IgD-negative memory B cell (primary cell): Measurements from ENCODE around the gene C17orf50. TPM values are rescaled to one million over a fixed set of nuclear protein-coding genes. Genes with fewer than 3 reads are reported as not detected.

Experiments used
- H3K27ac Mint-ChIP-seq, 3 donors: one replicate each; pipeline ENCODE4 v1.8.0; 2020 to 2022; ENCODE audit warnings: mild to moderate bottlenecking in 3 of 3, mixed read lengths in 3 of 3, moderate library complexity in 1 of 3
- H3K27me3 Mint-ChIP-seq: one replicate; pipeline ENCODE4 v1.8.0; 2021; ENCODE audit warnings: mixed read lengths
- H3K36me3 Mint-ChIP-seq: one replicate; pipeline ENCODE4 v1.8.0; 2020; ENCODE audit warnings: mild to moderate bottlenecking, mixed read lengths
- H3K4me1 Mint-ChIP-seq, 3 donors: one replicate each; pipeline ENCODE4 v1.8.0; 2020 to 2022; ENCODE audit warnings: mixed read lengths in 3 of 3, mild to moderate bottlenecking in 1 of 3
- H3K4me3 Mint-ChIP-seq, 4 donors: one replicate each; pipeline ENCODE4 v1.8.0; 2020 to 2022; ENCODE audit warnings: mild to moderate bottlenecking in 4 of 4, mixed read lengths in 4 of 4, moderate library complexity in 3 of 4
- H3K9me3 Mint-ChIP-seq, 3 donors: one replicate each; pipeline ENCODE4 v1.8.0; 2020 to 2021; ENCODE audit warnings: mixed read lengths in 3 of 3, mild to moderate bottlenecking in 1 of 3
- polyA plus RNA-seq: library from polyadenylated mRNA; unstranded; fragments of 300-500 nt; fragmentation: Illumina TruSeq; gene quantifications from one replicate; pipeline ENCODE4 v1.2.3, GENCODE V29; 2021

The C17orf50 gene
- polyA plus RNA-seq, 1 donor from 2014 or later, result not detected

DNA sequence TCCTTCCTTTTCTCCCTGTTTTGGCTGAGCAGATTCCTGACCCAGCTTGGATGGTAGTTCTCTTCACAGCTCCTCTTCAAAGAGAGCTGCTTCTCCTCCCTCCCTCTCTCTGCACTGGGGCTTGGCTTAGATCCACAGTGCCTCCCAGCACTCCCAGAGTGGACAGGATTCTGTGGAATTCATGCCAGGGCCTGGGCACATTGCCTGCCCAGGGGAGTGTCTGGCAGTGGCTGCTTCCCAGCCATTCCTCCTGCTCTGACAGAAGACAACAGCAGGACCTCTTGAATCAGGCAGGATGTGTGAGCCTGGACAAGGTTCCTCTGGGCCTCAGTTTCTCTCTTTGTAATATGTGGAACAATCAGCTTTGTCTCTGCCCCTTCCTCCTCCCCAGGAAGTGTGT is 39.3 kb downstream of the C17orf50 start:
- Mint-ChIP-seq H3K4me1 (peaks cover 17 to 21% (median 20%) of the 10 kb centered on the region in 3 donors), H3K4me3 (no peak overlapping the region), H3K36me3 (peaks cover 1% of the 10 kb centered on the region), H3K27me3 (peaks cover 9% of the 10 kb centered on the region), H3K9me3 (no peaks in the 10 kb centered on the region), H3K27ac (no peak overlapping the region)

DNA sequence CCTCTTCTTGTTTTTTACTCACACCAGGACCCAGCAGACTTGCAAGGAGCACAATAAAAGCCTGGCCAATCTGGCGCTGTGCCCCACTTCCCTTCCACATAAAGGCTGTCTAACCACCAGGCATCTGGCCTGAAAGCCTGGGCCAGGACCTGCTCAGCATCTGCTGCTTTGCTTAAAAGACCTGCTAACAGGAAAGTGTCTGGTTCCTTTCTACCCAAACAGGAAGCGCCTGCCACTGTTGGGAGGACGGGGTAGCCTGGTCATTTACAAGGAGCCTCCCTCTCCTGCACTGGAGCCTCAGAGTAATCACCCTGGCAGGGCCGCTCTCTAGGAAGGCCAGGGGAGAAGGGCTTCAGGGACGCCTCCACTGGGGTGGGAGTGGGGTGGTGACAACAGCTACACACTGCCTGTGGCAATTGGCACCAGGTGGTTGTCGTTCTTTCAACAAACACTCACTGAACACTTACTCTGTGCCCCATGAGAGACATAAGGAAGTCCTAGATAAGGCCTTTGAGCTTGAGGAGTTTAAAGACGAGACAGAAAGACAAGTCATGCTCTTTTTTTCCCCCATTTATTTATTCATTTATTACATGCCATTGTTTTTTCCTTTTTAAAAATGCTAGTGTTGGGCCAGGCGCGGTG is 41.0 kb downstream of the C17orf50 start:
- peak overlapping the region; percentile 71 to 93 (median 73) for H3K27ac Mint-ChIP-seq
- H3K4me1 Mint-ChIP-seq, result peaks cover 13 to 18% (median 15%) of the 10 kb centered on the region in 3 donors
- peak overlapping the region in 3 of 4 donors; percentile 37 to 90 (median 70) for H3K4me3 Mint-ChIP-seq

DNA sequence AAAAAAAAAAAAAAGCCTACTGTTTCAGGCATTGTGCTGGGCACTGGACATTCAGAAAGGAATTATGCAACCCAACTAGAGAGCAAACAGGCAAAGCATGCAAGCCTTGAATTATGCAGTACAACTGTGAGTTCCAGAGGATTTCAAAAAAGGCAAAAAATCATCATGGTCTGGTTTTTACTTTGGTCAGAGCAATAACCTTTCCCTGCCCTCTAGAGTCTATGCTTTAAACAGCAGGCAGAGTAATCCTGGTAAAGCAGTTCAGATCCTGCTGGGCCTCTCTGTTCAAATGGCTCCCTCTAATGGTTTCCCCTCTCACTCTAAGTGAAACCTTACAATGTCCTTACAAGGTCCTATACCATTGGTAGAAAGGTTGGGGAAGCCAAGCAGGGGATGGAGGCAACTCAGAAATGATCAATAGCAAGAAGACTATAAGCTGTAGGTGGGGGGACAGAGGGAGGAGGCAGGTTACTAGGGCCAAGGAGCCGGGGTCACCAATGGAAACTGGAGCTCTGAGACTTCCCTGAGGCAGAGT is 44.0 kb downstream of the C17orf50 start:
- no peaks in the 10 kb centered on the region for H3K9me3 Mint-ChIP-seq
- peaks cover 1% of the 10 kb centered on the region for H3K36me3 Mint-ChIP-seq
- peak overlapping the region in 1 of 3 donors; percentile 54 for H3K27ac Mint-ChIP-seq
- no peaks in the 10 kb centered on the region for H3K27me3 Mint-ChIP-seq
- peaks cover 20 to 30% (median 25%) of the 10 kb centered on the region in 3 donors for H3K4me1 Mint-ChIP-seq
- peak overlapping the region in 1 of 4 donors; percentile 51 for H3K4me3 Mint-ChIP-seq

More for the DNA sequence above, 41.0 kb downstream of the C17orf50 start:
- H3K27me3 Mint-ChIP-seq, result peaks cover 3% of the 10 kb centered on the region
- peaks cover 1% of the 10 kb centered on the region for H3K36me3 Mint-ChIP-seq
- H3K9me3 Mint-ChIP-seq, result no peaks in the 10 kb centered on the region

DNA sequence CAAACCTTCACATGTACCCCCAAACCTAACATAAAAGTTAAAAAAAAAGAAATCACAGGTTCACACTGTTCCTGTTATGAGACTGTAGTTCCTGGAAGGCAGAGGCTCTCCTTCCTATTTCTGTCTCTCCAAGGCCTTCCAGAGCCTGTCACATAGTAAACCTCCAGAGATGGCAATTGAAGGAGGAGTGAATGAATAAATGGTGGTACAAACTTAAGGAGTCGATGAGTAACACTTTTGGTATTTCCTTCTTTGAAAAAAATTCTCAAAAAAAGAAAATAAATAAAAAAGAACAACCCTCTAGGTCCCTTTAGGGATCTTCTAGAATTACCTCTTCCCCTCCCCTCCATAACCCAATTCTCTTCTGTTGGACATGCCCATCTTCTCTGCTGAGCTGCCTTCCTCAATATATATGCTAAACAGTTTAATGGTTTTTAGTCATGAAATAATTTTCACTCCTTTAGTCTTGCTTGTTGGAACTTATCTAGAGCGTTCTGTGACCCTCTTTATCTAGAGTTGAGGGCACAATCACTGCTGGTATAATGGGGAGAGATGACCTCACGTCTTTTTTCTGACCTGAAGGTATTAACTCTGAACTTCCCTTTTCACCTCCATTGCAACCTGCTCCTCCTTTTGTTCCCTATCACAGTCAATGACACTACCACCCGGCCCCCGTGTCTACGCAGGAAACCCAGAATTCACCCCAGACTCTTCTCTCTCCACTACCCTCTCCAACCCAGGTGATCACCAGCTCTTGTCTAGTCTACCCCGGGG is 46.9 kb downstream of the C17orf50 start:
- Mint-ChIP-seq H3K36me3 (peaks cover 1% of the 10 kb centered on the region), H3K27ac (peak overlapping the region in 1 of 3 donors; percentile 55), H3K4me3 (peak overlapping the region; percentile 39 to 89 (median 84)), H3K9me3 (no peaks in the 10 kb centered on the region), H3K27me3 (no peaks in the 10 kb centered on the region), H3K4me1 (peaks cover 22 to 36% (median 35%) of the 10 kb centered on the region in 3 donors)

DNA sequence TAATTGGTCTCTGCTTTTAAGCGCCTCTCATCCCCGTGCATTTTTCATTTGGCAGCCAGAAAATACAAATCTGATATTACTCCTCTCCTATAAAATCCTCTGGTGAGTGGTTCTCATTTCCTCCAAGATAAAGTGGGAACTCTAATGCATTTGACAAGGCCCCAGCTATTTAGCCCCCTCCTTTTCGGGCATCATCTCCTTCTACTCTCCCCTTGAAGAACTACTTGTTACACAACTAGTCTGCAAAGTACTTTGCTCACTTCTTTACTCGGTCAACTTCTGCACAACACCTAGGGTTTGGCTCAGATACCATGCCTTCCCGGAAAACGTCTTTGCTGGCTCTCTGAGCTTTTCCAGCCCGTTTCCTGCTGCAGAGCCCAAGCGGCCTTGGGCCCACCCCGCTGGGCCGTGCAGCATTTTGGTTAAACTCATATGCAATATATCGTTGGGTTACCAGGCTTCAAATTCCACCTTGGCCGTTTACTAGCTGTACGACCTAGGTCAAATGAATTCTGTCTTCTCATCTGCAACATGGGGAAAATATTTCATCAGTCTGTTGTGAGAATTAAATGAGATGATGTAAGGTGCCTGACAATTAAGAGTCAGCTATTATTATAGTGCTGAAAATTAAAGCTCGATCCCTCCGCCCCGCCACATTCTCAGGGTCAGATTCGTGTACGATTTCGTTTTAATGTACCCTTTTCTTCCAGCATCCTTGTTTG is 47.7 kb downstream of the C17orf50 start:
- H3K4me1 Mint-ChIP-seq, result peaks cover 26 to 39% (median 36%) of the 10 kb centered on the region in 3 donors
- no peaks in the 10 kb centered on the region for H3K9me3 Mint-ChIP-seq
- H3K36me3 Mint-ChIP-seq, result peaks cover 1% of the 10 kb centered on the region
- peak overlapping the region; percentile 87 to 99 (median 90) for H3K4me3 Mint-ChIP-seq
- no peaks in the 10 kb centered on the region for H3K27me3 Mint-ChIP-seq
- peak overlapping the region; percentile 81 to 98 (median 97) for H3K27ac Mint-ChIP-seq

DNA sequence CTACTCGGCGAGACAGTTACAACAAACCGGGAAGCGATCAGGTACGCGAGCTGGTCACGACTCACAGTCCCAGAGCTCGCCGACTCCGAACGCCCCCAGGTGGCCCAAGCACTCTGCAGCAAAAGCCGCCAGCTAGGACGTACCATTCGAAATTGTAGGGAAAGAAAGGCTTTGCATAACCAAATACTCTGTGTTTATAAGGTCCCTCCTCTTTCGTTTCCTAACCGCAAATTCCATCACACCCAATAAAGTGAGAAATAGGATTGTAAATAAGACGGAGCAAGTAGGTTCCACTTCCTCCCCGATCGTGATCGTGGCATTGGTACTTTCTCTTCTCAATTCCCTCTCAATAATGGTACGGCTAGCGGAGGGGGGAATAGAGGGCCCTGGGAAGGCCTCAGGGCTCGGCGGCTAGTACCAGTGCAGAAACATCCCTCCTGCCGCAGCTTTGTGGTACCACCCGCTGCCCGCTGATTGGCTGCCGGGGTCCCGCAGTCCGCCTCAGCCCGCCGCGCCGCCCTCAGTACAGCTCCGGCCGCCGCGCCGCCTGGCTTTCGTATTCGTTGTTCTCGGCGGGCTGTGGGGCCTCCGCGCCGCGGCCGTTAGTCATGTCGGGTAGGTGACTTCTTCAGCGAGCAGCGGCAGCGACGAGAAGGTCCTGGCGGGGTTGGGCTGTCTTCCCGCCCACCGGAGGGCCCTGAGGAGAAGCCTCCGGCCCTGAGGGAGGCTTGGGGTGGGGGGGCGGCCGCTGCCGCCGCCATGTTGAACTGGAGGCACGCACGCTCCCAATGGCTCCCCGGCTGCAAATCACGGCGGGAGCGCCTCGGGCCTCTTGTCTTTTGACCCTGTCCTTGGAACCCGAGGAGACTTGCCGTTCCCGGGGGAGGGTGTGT is 48.5 kb downstream of the C17orf50 start, which contains the start of gene TAF15:
Gene TAF15 (plus strand): TSS at position 523 of the 893 bp plus-strand sequence. CDS start 86 bp downstream, at position 609.
- H3K4me1 Mint-ChIP-seq, result peaks cover 32 to 44% (median 41%) of the 10 kb centered on the region in 3 donors
- H3K4me3 Mint-ChIP-seq, result peak within 1 kb of the TSS; percentile 87 to 99 (median 90)
- H3K27me3 Mint-ChIP-seq, result no peaks in the 10 kb centered on the region
- peaks cover 5% of the 10 kb centered on the region for H3K36me3 Mint-ChIP-seq
- no peaks in the 10 kb centered on the region for H3K9me3 Mint-ChIP-seq
- H3K27ac Mint-ChIP-seq, result peak within 1 kb of the TSS; percentile 81 to 98 (median 97)

DNA sequence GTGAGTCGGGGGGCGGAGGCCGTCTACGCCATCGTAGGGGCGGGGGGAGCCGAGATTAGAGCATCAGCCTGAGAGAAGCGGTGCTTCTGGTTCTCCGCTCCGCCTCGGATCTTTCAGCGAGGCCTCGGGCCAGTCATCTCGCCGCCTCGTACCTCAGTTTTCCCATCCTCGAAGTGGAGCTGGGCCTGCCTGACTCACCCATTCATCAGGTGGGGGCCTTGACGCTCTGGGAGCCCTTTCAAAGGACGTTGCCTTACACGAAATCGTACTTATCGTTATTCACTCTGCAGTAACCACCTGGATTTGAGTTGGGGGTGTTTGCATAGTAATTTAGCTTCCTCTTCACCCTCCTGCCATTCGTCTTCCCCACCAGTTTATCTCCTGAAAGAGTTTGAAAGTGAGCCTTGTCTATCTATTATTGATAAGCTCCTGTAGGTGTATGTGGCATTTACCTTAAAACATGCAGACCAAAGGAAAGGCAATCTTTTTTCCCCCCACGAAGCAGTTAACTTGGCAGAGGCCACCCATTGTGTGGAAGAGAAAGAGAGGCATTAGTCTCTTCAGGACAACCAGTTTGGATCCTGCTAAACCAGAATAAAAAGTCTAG is 49.3 kb downstream of the C17orf50 start:
- Mint-ChIP-seq H3K4me1 (peaks cover 29 to 42% (median 39%) of the 10 kb centered on the region in 3 donors), H3K36me3 (peaks cover 3% of the 10 kb centered on the region), H3K9me3 (no peaks in the 10 kb centered on the region), H3K27ac (peak overlapping the region; percentile 81 to 98 (median 97)), H3K4me3 (peak overlapping the region; percentile 87 to 99 (median 90)), H3K27me3 (no peaks in the 10 kb centered on the region)

DNA sequence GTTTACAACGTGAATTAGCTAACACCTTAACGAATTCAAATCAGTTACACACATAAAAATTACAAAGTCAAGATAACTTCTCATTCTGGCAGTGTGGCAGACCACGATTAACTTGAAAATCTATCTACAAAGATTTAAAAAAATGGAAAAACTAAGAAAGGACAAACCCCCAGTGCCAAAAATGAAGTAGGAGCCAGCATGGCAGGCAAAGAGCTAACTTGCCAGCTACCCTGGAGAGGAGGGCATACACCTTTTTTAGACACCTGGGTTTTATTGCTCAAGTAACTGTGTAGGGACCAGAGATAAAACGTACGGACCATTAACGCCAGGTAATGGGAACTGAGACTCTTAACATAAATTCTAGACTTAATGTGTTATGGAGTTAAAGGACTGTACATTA is 51.1 kb downstream of the C17orf50 start:
- H3K27ac Mint-ChIP-seq, result no peak overlapping the region
- H3K36me3 Mint-ChIP-seq, result peaks cover 3% of the 10 kb centered on the region
- no peaks in the 10 kb centered on the region for H3K27me3 Mint-ChIP-seq
- H3K4me1 Mint-ChIP-seq, result peaks cover 38 to 51% (median 44%) of the 10 kb centered on the region in 3 donors
- no peaks in the 10 kb centered on the region for H3K9me3 Mint-ChIP-seq
- H3K4me3 Mint-ChIP-seq, result peak overlapping the region in 3 of 4 donors; percentile 34 to 64 (median 63)

DNA sequence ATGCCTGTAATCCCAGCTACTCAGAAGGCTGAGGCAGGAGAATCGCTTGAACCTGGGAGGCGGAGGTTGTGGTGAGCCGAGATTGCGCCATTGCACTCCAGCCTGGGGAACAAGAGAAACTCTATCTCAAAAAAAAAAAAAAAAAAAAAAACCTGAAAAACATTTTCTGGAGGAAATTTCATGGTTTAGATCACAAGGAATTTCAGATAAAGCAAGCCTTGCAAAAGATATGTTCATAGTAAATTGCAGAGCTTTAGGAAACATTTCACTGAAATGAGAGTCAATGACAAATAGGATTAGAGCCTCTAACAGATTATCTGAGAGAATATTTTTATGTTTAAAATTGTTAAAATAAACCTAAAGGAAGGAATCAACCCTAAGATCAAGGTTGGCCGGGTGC is 51.8 kb downstream of the C17orf50 start:
- H3K36me3 Mint-ChIP-seq, result peaks cover 3% of the 10 kb centered on the region
- no peaks in the 10 kb centered on the region for H3K27me3 Mint-ChIP-seq
- peaks cover 38 to 54% (median 41%) of the 10 kb centered on the region in 3 donors for H3K4me1 Mint-ChIP-seq
- no peaks in the 10 kb centered on the region for H3K9me3 Mint-ChIP-seq
- peak overlapping the region in 1 of 4 donors; percentile 64 for H3K4me3 Mint-ChIP-seq
- no peak overlapping the region for H3K27ac Mint-ChIP-seq

Other genes starting within 250 kb of the C17orf50 start
- gene SLFN12L, start 223.2 kb upstream of the C17orf50 start, polyA plus RNA-seq, result 1.9 TPM
- not detected for gene SLFN14, start 200.1 kb upstream of the C17orf50 start, polyA plus RNA-seq
- gene PEX12, start 182.3 kb upstream of the C17orf50 start, polyA plus RNA-seq, result 1.3 TPM
- 36.3 TPM for gene AP2B1, start 173.6 kb upstream of the C17orf50 start, polyA plus RNA-seq
- not detected for gene RASL10B, start 29.2 kb upstream of the C17orf50 start, polyA plus RNA-seq
- gene GAS2L2, start 7.6 kb upstream of the C17orf50 start, polyA plus RNA-seq, result not detected
- 0.49 TPM for gene MMP28, start 34.8 kb downstream of the C17orf50 start, polyA plus RNA-seq
- 17.0 TPM for gene TAF15, start 48.6 kb downstream of the C17orf50 start, polyA plus RNA-seq
- gene HEATR9, start 108.0 kb downstream of the C17orf50 start, polyA plus RNA-seq, result not detected
- 66.3 TPM for gene CCL5, start 119.5 kb downstream of the C17orf50 start, polyA plus RNA-seq
- not detected for gene RDM1, start 169.9 kb downstream of the C17orf50 start, polyA plus RNA-seq
- gene LYZL6, start 182.8 kb downstream of the C17orf50 start, polyA plus RNA-seq, result not detected
- gene CCL16, start 220.6 kb downstream of the C17orf50 start, polyA plus RNA-seq, result not detected
- gene CCL14, start 225.8 kb downstream of the C17orf50 start, polyA plus RNA-seq, result not detected
- not detected for gene CCL15, start 240.7 kb downstream of the C17orf50 start, polyA plus RNA-seq